BJ (cell line): ENCODE data around the gene PKIB. TPM values are rescaled to one million over a fixed set of nuclear protein-coding genes. Genes with fewer than 3 reads are reported as not detected.

Source experiments
- CTCF ChIA-PET: fragments of 350-600 bp; formaldehyde crosslinking; extraction: SDS; loops from one replicate; lab custom pipeline; 2021; ENCODE audit warnings: antibody characterized with exemption, inconsistent platforms; lab: Yijun Ruan, JAX
- POLR2A ChIA-PET: fragments of 300-600 bp; sonication (Branson Sonifier 250); formaldehyde crosslinking; extraction: SDS; loops from one replicate; lab custom pipeline; 2021; ENCODE audit warnings: antibody characterized with exemption; lab: Charles Lee
- DNase-seq: peaks from one replicate; pipeline ENCODE4 v3.0.0-alpha.2; 2011; ENCODE audit warnings: low read depth
- H3K27me3 ChIP-seq: 2 replicates; pipeline ENCODE4 v1.6.0; 2011; ENCODE audit warnings: low read length; ENCODE audit not compliant: control insufficient read depth, insufficient read depth
- H3K36me3 ChIP-seq: 2 replicates; pipeline ENCODE4 v1.5.1; 2011; ENCODE audit warnings: low read length; ENCODE audit not compliant: control insufficient read depth, insufficient read depth
- H3K4me3 ChIP-seq: 2 replicates; pipeline ENCODE4 v1.5.1; 2011; ENCODE audit warnings: low read depth, mild to moderate bottlenecking, control low read depth, low read length
- polyA plus RNA-seq: library from polyadenylated mRNA; depleted of rRNA; stranded (reverse); fragments of >200 nt; gene quantifications from 2 replicates; pipeline ENCODE4 v1.2.3, GENCODE V29; 2011
- TF ChIP-seq, protein P1 (sequence below): IDR thresholded peaks from 2 replicates; pipeline ENCODE4 v1.5.1; 2011; ENCODE audit warnings: low read depth, mild to moderate bottlenecking, control low read depth, inconsistent platforms, low read length, moderate library complexity; ENCODE audit not compliant: insufficient read depth

Gene PKIB
- polyA plus RNA-seq, 1 experiment = not detected

DNA sequence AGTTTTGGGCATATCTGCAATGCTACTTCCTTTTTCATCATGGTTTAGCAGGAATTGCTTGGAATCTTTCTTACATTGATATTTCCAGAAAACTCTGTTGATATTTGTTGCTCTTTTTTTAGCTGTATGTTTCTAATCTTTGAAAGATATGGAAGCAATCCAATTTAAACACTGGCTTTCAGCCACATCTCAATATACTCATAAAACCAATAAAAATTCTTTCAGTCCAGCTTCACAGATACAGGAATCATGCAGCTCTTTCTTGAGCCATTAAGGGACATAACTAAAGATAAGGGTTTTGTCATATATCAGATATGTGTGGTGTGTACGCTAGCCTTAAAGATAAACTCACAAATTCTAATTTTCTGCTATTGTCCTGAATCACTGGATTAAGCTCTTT lies 47.4 kb downstream of the PKIB start:
- TF ChIP-seq, protein P1, sequence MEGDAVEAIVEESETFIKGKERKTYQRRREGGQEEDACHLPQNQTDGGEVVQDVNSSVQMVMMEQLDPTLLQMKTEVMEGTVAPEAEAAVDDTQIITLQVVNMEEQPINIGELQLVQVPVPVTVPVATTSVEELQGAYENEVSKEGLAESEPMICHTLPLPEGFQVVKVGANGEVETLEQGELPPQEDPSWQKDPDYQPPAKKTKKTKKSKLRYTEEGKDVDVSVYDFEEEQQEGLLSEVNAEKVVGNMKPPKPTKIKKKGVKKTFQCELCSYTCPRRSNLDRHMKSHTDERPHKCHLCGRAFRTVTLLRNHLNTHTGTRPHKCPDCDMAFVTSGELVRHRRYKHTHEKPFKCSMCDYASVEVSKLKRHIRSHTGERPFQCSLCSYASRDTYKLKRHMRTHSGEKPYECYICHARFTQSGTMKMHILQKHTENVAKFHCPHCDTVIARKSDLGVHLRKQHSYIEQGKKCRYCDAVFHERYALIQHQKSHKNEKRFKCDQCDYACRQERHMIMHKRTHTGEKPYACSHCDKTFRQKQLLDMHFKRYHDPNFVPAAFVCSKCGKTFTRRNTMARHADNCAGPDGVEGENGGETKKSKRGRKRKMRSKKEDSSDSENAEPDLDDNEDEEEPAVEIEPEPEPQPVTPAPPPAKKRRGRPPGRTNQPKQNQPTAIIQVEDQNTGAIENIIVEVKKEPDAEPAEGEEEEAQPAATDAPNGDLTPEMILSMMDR = no peak
- Histone ChIP-seq H3K4me3 (no peak overlapping the region), H3K36me3 (no peaks in the 10 kb centered on the region), H3K27me3 (no peaks in the 10 kb centered on the region)
- ChIA-PET POLR2A (no interaction called here), CTCF (no interaction called here)
- DNase-seq = no peak

DNA sequence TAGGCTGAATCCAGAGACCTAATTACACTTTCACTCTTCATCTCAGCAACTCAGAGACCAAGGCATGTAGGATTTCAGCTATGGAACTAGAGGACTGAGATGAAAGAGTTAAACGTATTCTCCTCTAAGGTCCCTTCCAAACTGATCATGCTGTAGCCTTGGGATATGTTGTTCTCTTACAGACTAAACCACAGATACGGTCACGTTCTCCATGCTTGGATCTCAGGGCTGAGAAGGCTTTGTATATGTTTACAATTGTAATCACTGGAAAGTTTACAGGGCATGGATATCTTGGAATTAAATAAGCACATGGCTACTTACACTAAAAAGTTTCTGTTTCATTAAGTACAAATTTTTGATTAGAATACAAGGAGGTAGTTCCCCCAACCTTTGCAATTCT lies 50.1 kb downstream of the PKIB start:
- CTCF ChIA-PET = no interaction called here
- H3K36me3 ChIP-seq = no peaks in the 10 kb centered on the region

DNA sequence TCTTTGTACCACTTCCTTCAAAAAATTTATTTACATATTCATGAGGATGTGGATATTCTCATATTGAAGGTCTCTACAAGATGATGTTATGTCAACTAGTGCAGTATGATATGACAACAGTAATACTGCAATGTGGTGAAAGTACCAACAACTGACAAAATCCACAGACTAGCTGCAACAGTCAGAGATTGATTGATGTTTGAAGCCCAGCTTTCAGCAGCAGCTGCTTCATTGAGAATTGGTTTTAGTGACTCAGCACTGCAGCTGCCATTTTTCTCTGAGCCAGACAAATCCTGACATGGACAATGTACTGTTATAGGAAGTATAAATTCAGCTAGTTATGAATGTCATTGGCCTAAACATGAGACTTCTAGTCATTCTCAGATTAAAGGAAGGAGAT lies 53.8 kb downstream of the PKIB start:
- Histone ChIP-seq H3K27me3 (no peaks in the 10 kb centered on the region), H3K4me3 (no peak overlapping the region), H3K36me3 (no peaks in the 10 kb centered on the region)
- no peak for DNase-seq
- ChIA-PET CTCF (interaction anchor here (1.0 kb wide), 1 partner anchor 65 kb away, joined by 3 read pairs; no protein-coding TSS in a partner anchor), POLR2A (no interaction called here)
- TF ChIP-seq, protein P1 = no peak

More for the DNA sequence above, 50.1 kb downstream of the PKIB start:
- POLR2A ChIA-PET = no interaction called here
- H3K4me3 ChIP-seq = no peak overlapping the region
- H3K27me3 ChIP-seq = no peaks in the 10 kb centered on the region
- no peak for DNase-seq
- TF ChIP-seq, protein P1 = no peak

DNA sequence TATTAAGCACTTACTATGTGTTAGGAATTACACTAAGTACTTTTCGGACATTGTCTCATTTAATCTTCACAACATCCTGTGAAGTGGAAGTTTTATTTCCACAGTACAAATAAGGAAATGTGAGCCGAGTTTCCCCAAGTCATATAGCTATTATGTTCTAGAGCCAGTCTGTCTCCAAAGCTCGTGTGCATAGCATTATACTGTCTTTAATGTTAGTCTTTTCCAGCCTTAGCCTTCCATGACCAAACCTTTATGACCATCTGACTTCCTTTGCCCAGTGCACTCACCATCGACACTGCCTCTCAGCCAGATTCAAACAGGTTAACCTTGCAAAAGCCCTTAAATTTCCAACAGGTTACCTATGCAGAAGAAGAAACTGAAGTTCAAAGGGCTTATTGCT lies 55.7 kb downstream of the PKIB start:
- CTCF ChIA-PET = no interaction called here
- TF ChIP-seq, protein P1 = no peak
- Histone ChIP-seq H3K27me3 (no peaks in the 10 kb centered on the region), H3K36me3 (no peaks in the 10 kb centered on the region), H3K4me3 (no peak overlapping the region)
- POLR2A ChIA-PET = no interaction called here
- no peak for DNase-seq

DNA sequence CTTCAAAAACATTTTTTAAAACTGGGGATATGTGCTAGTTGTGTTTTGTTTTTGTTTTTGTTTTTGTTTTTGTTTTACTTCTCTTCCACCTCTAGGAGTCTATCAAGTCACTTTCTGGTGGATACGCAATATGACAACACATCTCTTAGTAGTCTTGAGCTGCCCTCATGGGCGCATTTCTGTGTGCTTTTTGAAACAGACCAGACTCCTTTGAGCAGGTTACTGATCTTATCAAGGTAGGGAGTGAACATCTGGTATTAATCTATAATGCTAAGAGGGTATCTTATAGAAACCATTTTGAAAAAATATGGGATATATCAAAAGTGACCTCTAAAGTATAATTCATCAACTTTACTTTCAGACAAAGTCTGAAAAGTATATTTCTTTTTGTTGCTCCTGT lies 56.2 kb downstream of the PKIB start:
- TF ChIP-seq, protein P1 = no peak
- H3K36me3 ChIP-seq = no peaks in the 10 kb centered on the region
- POLR2A ChIA-PET = no interaction called here
- H3K4me3 ChIP-seq = no peak overlapping the region
- CTCF ChIA-PET = no interaction called here
- no peaks in the 10 kb centered on the region for H3K27me3 ChIP-seq
- no peak for DNase-seq
